Dedifferentiated amniotic fluid mesenchymal stem cell (primary cell): ENCODE measurements around the gene SHQ1.

Experiments
- DNase-seq: peaks from one replicate; pipeline ENCODE4 v3.0.0-alpha.2; 2016; ENCODE audit errors: extremely low spot score

SHQ1 gene

GRCh38 chr3:72847751-72848702, at the start of gene SHQ1:
Gene SHQ1, minus strand, starts transcription at chr3:72848445. Its CDS starts 105 bp downstream, at chr3:72848340.
- peak; percentile 96 for DNase-seq

GRCh38 chr3:72897758-72898007, 49.4 kb upstream of the SHQ1 start:
- no peak for DNase-seq

- DNase-seq: no peak
These were observed 48.9 kb upstream of the SHQ1 start for GRCh38 chr3:72896996-72897757.

DNA sequence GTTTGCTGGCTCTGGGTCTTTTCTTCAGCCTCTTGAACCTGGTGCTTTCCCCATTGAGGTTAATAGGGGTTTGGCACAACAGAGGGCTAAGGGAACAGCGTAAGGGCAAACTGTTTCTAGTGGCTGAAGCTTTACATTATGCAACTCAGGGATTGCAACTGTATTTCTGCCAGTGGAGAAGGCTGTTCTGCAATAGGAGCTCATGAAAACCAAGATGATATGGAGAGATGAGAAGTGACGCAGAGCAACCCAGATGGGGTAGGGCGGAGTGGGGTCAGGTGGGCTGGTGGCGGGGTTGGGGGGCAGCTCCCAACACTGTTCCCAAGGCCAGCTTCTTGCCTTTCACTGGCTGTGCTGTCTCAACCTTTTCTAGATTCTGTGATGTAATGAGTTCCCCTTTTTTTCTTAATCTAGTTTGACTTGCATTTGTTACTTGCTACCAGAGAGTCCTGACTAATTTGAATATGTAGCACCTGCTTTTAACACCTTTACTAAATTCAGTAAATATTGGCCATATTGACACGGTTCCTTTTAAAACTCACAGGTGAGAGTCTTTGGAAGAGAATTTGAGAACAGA, 46.8 kb upstream of the SHQ1 start:
- no peak for DNase-seq

- no peak for DNase-seq
These were observed 44.6 kb upstream of the SHQ1 start for GRCh38 chr3:72892870-72893269.

DNA sequence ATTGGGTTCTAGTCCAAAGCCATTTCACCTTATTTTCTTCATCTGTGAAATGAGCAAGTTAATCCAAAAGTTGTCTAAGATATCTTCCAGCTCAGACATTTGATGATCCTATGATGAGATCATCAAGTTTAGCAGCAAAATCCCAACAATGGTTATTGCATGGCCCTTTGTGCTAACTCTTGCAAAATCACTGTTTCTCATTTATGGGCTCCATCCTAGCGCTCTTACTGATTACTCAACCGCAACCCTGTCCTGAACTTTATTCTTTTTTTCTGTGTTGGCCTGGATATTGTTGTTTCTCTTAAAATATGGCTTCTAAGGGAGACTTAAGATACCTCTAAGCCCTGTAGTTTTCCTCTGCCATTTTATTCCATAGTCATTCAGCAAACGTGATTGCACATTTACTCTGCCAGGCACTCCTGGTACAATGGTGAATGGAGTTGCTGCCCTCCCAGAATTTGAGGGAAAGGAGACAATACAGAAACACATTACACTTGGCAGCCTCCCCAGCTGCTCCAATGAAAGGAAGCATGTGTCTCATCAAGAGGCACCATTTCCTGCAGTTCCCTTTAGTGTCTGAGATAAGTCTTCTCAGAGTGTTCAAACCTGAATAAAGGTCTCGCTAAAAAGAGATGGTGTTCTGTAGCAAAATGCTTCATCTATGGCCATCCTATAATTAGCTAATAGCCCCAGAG, 44.0 kb upstream of the SHQ1 start:
- peak; percentile 89 for DNase-seq

GRCh38 chr3:72891053-72891855, 43.0 kb upstream of the SHQ1 start:
- peak; percentile 97 for DNase-seq

DNA sequence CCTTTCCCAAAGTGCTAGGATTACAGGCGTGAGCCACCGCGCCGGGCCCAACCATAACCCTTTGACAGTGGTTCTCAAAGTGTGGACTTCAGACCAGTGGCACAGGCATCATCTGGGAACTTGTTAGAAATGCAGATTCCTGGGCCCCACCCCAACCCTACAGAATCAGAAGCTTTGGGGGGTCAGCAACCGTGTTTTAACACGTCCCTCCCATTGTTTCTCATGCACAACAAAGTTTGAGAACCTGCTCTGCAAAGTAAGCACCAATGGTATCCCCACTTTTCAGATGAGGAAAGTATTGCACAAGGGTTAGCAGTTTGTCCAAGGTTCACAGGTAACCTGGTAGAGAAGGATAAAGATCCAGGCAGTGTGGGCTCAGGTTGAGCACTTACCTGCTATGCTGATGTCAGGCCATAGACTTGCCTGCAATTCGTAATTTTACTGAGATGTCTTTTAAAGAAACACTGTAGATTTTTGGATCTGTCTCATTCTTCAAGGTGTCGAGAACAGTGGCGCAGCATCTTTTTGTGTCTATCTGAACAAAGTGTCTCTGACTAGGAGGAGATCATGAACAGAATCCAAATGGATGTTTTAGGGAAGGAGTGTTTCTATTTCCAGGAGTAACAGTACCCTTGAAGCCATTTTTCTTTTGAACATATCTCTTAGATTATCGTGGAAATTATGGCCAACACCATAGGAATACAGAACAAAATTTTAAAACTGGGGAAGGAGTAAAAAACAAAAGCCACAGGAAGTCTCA, 42.1 kb upstream of the SHQ1 start:
- no peak for DNase-seq

DNA sequence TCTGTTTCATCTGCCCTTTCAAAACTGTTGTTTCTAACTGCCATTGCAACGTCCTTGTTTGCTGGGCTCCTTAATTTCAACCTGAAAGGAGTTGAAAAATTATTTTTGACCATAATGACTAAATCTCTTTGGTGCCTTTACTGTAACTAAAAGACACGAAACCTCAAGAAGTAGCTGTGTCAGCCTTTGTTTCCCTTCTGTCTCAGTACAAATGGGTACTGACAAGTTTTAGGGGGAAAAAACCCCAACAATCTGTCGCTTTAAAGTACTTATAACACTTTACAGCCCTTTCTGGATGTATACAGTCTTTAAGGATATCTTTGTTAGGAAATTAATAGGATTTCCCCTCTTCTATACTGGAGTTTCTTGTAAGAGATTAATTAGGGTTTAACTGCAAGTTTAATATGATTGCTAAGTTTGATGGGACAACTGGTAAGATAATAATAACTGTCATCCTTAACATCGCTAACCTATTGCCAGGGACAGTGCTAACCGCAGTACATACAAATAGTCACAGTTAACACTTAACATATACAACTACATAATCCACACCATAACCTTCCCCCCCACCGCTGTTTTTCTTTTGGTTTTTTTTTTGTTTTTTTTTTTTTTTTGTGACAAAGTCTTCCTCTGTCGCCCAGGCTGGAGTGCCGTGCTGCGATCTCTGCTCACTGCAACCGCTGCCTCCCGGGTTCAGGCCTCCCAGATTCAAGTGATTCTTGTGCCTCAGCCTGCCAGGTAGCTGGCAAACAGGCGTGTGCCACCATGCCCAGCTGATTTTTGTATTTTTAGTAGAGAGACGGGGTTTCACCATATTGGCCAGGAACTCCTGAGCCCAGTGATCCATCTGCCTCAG, 41.3 kb upstream of the SHQ1 start:
- no peak for DNase-seq

DNA sequence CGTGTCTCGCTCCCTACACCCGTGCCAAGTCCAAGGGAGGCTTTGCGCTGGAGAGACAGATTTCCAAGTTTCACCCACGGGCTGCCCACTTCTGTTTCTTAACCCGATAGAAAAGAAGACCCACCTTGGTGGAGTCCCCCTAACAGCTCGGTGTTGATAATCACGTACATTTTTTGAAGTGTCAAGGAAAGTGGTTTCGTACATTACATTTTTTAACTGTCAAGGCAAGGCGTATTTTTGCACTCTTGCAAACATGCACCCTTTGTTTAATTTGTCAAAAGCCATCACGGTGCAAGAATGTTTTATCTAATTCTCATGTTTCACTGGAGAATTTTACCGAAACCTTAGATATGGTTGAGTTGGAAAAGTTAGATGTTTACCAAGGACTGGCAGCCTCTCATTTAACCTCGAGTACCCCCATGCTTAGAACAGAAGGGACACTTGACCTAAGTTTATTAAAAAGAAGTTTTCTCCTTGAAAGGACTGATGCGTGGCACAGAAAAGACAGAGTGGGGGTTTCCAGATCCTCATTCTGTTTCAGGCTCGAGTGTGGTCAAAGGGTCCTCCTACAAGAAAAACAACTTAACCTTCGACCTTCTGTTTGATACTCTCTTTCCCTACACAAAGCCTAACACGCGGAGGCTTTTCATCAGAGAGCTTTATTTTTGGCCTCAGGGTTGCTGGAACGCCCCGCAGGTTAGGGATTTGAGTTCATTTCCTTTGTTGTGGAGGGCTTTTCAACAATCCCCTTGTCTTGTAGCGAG, 40.5 kb upstream of the SHQ1 start:
- no peak for DNase-seq

- DNase-seq: peak; percentile 24
These were observed 39.7 kb upstream of the SHQ1 start, which contains the start of gene GXYLT2 for GRCh38 chr3:72887705-72888545. Gene GXYLT2, plus strand, starts transcription at chr3:72888046. Its CDS starts 188 bp downstream, at chr3:72888234.

- peak; percentile 27 for DNase-seq
These were observed 39.1 kb upstream of the SHQ1 start for GRCh38 chr3:72887343-72887704.

DNA sequence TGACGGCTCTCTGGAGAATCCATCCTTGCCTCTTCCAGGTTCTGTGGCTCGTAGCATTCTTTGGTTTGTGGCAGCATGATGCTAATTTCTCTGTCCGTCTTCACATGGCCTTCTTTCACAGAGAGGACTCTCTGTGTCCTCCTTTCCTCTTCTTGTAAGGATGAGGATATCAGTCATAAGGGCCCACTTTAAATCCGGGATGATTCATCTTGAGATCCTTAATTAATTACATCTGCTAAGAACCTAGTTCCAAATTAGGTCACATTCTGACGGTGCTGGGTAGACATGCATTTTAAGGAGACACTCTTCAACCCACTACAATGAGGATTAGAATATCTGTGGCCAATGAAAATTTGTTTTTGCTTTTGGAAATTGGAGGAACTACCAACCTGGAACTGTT, 23.9 kb upstream of the SHQ1 start:
- peak; percentile 74 for DNase-seq

GRCh38 chr3:72862314-72863090, 14.3 kb upstream of the SHQ1 start:
- DNase-seq: no peak

DNA sequence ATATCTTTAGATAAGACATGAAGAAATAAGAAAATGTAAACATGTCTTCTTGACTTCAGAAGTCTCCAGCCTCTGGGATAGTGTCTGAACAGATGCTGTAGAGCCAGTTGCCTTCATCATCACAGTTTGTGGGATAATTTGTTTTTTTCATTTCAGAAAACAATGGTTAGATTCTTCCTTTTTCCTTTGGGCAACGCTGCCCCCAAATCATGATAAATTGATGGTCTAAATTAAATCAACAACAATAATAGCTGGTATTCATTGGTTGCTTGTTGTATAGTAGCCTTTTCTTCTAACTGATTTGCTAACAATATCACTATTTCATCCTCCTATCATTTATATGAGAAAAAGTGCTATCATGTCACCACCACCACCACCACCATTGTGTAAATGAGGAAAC, 12.6 kb upstream of the SHQ1 start:
- DNase-seq: no peak

GRCh38 chr3:72860053-72860452, 11.8 kb upstream of the SHQ1 start:
- no peak for DNase-seq

- no peak for DNase-seq
These were observed 6.8 kb upstream of the SHQ1 start for GRCh38 chr3:72855001-72855400.
